HEK293 (cell line): ENCODE measurements around the gene ADSL.

Experiments used
- GLIS1 ChIP-seq: fragments of 450-650 bp; formaldehyde crosslinking; IDR thresholded peaks from 2 replicates; pipeline ENCODE4 v1.5.1; 2016; ENCODE audit warnings: missing biosample characterization, missing genetic modification characterization
- KLF8 ChIP-seq: fragments of 450-650 bp; formaldehyde crosslinking; IDR thresholded peaks from 2 replicates; pipeline ENCODE4 v1.5.1; 2016; ENCODE audit warnings: missing biosample characterization, missing genetic modification characterization
- MZF1 ChIP-seq: fragments of 450-650 bp; formaldehyde crosslinking; IDR thresholded peaks from 2 replicates; pipeline ENCODE4 v1.5.1; 2017; ENCODE audit warnings: missing biosample characterization, missing genetic modification characterization, borderline replicate concordance
- PRDM1 ChIP-seq: fragments of 450-650 bp; formaldehyde crosslinking; IDR thresholded peaks from 2 replicates; pipeline ENCODE4; 2016; ENCODE audit warnings: missing biosample characterization, missing genetic modification characterization
- SALL2 ChIP-seq: fragments of 450-650 bp; formaldehyde crosslinking; IDR thresholded peaks from 2 replicates; pipeline ENCODE4 v1.5.0; 2017; ENCODE audit warnings: missing biosample characterization, mild to moderate bottlenecking, missing genetic modification characterization, borderline replicate concordance
- SCRT1 ChIP-seq: fragments of 450-650 bp; formaldehyde crosslinking; IDR thresholded peaks from 2 replicates; pipeline ENCODE4 v1.5.1; 2016; ENCODE audit warnings: missing biosample characterization, missing genetic modification characterization, borderline replicate concordance
- SETDB1 ChIP-seq: IDR thresholded peaks from one replicate; pipeline ENCODE4 v1.6.1; 2017; ENCODE audit warnings: mild to moderate bottlenecking, low read length, moderate library complexity, mixed read lengths; ENCODE audit not compliant: insufficient read length
- SP7 ChIP-seq: fragments of 450-650 bp; formaldehyde crosslinking; IDR thresholded peaks from 2 replicates; pipeline ENCODE4 v1.5.1; 2016; ENCODE audit warnings: missing biosample characterization, missing genetic modification characterization
- ZNF155 ChIP-seq: fragments of 450-650 bp; formaldehyde crosslinking; IDR thresholded peaks from 2 replicates; pipeline ENCODE4 v1.5.1; 2016; ENCODE audit warnings: missing biosample characterization, missing genetic modification characterization
- ZNF175 ChIP-seq: fragments of 450-650 bp; formaldehyde crosslinking; IDR thresholded peaks from 2 replicates; pipeline ENCODE4 v1.5.1; 2016; ENCODE audit warnings: missing biosample characterization, missing genetic modification characterization
- ZNF223 ChIP-seq: fragments of 450-650 bp; formaldehyde crosslinking; IDR thresholded peaks from 2 replicates; pipeline ENCODE4 v1.5.1; 2016; ENCODE audit warnings: missing biosample characterization, missing genetic modification characterization
- ZNF239 ChIP-seq: fragments of 450-650 bp; formaldehyde crosslinking; IDR thresholded peaks from 2 replicates; pipeline ENCODE4 v1.5.1; 2016; ENCODE audit warnings: missing biosample characterization, missing genetic modification characterization
- ZNF274 ChIP-seq, 2 experiments: fragments of 200-500 bp in 1 of 2; fragments of 450-650 bp in 1 of 2; sonication (Bioruptor generic) in 1 of 2; formaldehyde crosslinking in 1 of 2; IDR thresholded peaks; 2 replicates each; pipeline versions ENCODE4 v1.5.1 to v1.6.1; 2014 to 2016; ENCODE audit warnings: borderline replicate concordance in 1 of 2, inconsistent platforms in 1 of 2, low read length in 1 of 2, missing biosample characterization in 1 of 2, missing genetic modification characterization in 1 of 2
- ZNF311 ChIP-seq: fragments of 450-650 bp; formaldehyde crosslinking; IDR thresholded peaks from 2 replicates; pipeline ENCODE4 v1.5.1; 2017; ENCODE audit warnings: missing biosample characterization, missing genetic modification characterization, borderline replicate concordance
- ZNF394 ChIP-seq: fragments of 450-650 bp; formaldehyde crosslinking; IDR thresholded peaks from 2 replicates; pipeline ENCODE4 v1.5.1; 2016; ENCODE audit warnings: missing biosample characterization, missing genetic modification characterization, mild to moderate bottlenecking, moderate library complexity, borderline replicate concordance
- ZNF423 ChIP-seq: fragments of 450-650 bp; formaldehyde crosslinking; IDR thresholded peaks from 2 replicates; pipeline ENCODE4 v1.5.1; 2016; ENCODE audit warnings: missing biosample characterization, missing genetic modification characterization
- ZNF529 ChIP-seq: fragments of 450-650 bp; formaldehyde crosslinking; IDR thresholded peaks from 2 replicates; pipeline ENCODE4 v1.5.1; 2017; ENCODE audit warnings: missing genetic modification characterization, missing biosample characterization; ENCODE audit not compliant: insufficient replicate concordance
- ZNF561 ChIP-seq: fragments of 450-650 bp; IDR thresholded peaks from 2 replicates; pipeline ENCODE4 v1.5.1; 2018; ENCODE audit warnings: missing biosample characterization, missing genetic modification characterization, borderline replicate concordance
- ZNF571 ChIP-seq: fragments of 450-650 bp; formaldehyde crosslinking; IDR thresholded peaks from 2 replicates; pipeline ENCODE4 v1.5.0; 2017; ENCODE audit warnings: missing biosample characterization, missing genetic modification characterization
- ZNF654 ChIP-seq: fragments of 450-650 bp; formaldehyde crosslinking; IDR thresholded peaks from 2 replicates; pipeline ENCODE4 v1.5.1; 2016; ENCODE audit warnings: low read depth, missing biosample characterization, missing genetic modification characterization
- ZNF785 ChIP-seq: fragments of 450-650 bp; formaldehyde crosslinking; IDR thresholded peaks from 2 replicates; pipeline ENCODE4 v1.5.1; 2016; ENCODE audit warnings: missing biosample characterization, missing genetic modification characterization
- TF ChIP-seq, protein P1 (sequence below): fragments of 450-650 bp; formaldehyde crosslinking; IDR thresholded peaks from 2 replicates; pipeline ENCODE4 v1.5.1; 2016; ENCODE audit warnings: missing biosample characterization, missing genetic modification characterization
- TF ChIP-seq, protein P2 (sequence below): fragments of 450-650 bp; formaldehyde crosslinking; IDR thresholded peaks from 2 replicates; pipeline ENCODE4 v1.5.1; 2016; ENCODE audit warnings: missing biosample characterization, missing genetic modification characterization
- TF ChIP-seq, protein P3 (sequence below): fragments of 450-650 bp; formaldehyde crosslinking; IDR thresholded peaks from 2 replicates; pipeline ENCODE4 v1.5.1; 2016; ENCODE audit warnings: missing biosample characterization, missing genetic modification characterization
- TF ChIP-seq, protein P4 (sequence below): fragments of 450-650 bp; formaldehyde crosslinking; IDR thresholded peaks from 2 replicates; pipeline ENCODE4 v1.5.1; 2016; ENCODE audit warnings: missing biosample characterization, missing genetic modification characterization, borderline replicate concordance
- TF ChIP-seq, protein P5 (sequence below): fragments of 450-650 bp; formaldehyde crosslinking; IDR thresholded peaks from 2 replicates; pipeline ENCODE4 v1.5.1; 2016; ENCODE audit warnings: missing biosample characterization, missing genetic modification characterization

ADSL gene

DNA sequence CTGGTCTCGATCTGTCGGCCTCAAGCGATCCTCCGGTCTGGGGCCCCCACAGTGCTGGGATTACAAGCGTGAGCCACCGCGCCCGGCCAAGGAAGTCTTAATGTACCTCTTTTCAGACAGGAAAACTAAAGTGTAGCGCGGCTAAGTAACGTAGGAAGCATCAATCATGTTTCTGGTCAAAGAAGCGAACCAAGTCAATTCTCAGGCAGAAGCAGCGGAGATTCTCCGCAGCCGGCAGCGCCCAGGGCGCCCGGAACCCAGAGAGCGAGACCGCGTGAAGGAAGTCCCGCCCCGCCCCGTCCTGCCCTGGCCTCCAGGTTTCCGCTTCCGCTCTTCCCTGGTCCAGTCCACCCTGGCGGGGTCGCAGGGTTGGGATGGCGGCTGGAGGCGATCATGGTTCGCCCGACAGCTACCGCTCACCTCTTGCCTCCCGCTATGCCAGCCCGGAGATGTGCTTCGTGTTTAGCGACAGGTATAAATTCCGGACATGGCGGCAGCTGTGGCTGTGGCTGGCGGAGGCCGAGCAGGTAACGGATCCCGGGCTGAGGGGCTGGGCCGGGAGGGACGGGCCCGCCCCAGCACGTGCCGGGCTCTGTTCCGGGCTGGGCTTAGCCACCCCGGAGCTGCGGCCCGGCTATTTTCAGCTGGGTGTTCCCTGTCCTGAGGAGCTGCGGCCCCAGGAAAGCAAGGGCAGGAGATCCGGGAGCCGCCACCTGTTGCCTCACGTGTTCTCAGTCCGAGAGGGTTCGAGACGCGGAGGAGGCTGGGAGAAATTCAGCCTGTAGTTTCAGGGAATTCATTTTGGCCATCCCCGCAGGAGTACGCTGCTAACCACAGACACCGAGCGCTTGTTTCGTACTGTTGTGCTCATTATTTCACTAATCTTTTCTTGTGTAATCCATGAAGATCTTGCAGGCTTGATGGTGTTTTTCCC, at the start of gene ADSL (continued):
- TF ChIP-seq SALL2 (no peak), PRDM1 (tag by site-specific recombination) (no peak), ZNF529 (tag by site-specific recombination) (no peak), KLF8 (tag by site-specific recombination) (peak; percentile 100), ZNF423 (tag by site-specific recombination) (no peak), ZNF785 (tag by site-specific recombination) (no peak), SP7 (tag by site-specific recombination) (peak; percentile 90), GLIS1 (tag by site-specific recombination) (peak; percentile 63), SETDB1 (no peak), ZNF274 (IDR thresholded peaks at IDR 0.05; ENCODE audit: low read length) (no peak), ZNF274 (tag by site-specific recombination; IDR thresholded peaks at IDR 0.05; ENCODE audit: borderline replicate concordance) (no peak), ZNF155 (tag by site-specific recombination) (no peak), ZNF561 (peak; percentile 67; the same call in 1 of the 2 replicates), SCRT1 (tag by site-specific recombination) (peak; percentile 94), ZNF175 (tag by site-specific recombination) (no peak), ZNF654 (no peak), MZF1 (tag by site-specific recombination) (no peak), ZNF571 (tag by site-specific recombination) (no peak), ZNF223 (tag by site-specific recombination) (no peak), ZNF394 (tag by site-specific recombination) (no peak; the same call in 1 of the 2 replicates), ZNF311 (no peak), ZNF239 (tag by site-specific recombination) (no peak)
- TF ChIP-seq, protein P1, sequence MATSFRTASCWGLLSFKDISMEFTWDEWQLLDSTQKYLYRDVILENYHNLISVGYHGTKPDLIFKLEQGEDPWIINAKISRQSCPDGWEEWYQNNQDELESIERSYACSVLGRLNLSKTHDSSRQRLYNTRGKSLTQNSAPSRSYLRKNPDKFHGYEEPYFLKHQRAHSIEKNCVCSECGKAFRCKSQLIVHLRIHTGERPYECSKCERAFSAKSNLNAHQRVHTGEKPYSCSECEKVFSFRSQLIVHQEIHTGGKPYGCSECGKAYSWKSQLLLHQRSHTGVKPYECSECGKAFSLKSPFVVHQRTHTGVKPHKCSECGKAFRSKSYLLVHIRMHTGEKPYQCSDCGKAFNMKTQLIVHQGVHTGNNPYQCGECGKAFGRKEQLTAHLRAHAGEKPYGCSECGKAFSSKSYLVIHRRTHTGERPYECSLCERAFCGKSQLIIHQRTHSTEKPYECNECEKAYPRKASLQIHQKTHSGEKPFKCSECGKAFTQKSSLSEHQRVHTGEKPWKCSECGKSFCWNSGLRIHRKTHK = no peak
- TF ChIP-seq, protein P2, sequence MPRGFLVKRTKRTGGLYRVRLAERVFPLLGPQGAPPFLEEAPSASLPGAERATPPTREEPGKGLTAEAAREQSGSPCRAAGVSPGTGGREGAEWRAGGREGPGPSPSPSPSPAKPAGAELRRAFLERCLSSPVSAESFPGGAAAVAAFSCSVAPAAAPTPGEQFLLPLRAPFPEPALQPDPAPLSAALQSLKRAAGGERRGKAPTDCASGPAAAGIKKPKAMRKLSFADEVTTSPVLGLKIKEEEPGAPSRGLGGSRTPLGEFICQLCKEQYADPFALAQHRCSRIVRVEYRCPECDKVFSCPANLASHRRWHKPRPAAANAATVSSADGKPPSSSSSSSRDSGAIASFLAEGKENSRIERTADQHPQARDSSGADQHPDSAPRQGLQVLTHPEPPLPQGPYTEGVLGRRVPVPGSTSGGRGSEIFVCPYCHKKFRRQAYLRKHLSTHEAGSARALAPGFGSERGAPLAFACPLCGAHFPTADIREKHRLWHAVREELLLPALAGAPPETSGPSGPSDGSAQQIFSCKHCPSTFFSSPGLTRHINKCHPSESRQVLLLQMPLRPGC (tag by site-specific recombination) = peak; percentile 70; the same call in 1 of the 2 replicates
- TF ChIP-seq, protein P3, sequence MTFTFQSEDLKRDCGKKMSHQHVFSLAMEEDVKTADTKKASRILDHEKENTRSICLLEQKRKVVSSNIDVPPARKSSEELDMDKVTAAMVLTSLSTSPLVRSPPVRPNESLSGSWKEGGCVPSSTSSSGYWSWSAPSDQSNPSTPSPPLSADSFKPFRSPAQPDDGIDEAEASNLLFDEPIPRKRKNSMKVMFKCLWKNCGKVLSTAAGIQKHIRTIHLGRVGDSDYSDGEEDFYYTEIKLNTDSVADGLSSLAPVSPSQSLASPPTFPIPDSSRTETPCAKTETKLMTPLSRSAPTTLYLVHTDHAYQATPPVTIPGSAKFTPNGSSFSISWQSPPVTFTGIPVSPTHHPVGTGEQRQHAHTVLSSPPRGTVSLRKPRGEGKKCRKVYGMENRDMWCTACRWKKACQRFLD (tag by site-specific recombination) = no peak
- TF ChIP-seq, protein P4, sequence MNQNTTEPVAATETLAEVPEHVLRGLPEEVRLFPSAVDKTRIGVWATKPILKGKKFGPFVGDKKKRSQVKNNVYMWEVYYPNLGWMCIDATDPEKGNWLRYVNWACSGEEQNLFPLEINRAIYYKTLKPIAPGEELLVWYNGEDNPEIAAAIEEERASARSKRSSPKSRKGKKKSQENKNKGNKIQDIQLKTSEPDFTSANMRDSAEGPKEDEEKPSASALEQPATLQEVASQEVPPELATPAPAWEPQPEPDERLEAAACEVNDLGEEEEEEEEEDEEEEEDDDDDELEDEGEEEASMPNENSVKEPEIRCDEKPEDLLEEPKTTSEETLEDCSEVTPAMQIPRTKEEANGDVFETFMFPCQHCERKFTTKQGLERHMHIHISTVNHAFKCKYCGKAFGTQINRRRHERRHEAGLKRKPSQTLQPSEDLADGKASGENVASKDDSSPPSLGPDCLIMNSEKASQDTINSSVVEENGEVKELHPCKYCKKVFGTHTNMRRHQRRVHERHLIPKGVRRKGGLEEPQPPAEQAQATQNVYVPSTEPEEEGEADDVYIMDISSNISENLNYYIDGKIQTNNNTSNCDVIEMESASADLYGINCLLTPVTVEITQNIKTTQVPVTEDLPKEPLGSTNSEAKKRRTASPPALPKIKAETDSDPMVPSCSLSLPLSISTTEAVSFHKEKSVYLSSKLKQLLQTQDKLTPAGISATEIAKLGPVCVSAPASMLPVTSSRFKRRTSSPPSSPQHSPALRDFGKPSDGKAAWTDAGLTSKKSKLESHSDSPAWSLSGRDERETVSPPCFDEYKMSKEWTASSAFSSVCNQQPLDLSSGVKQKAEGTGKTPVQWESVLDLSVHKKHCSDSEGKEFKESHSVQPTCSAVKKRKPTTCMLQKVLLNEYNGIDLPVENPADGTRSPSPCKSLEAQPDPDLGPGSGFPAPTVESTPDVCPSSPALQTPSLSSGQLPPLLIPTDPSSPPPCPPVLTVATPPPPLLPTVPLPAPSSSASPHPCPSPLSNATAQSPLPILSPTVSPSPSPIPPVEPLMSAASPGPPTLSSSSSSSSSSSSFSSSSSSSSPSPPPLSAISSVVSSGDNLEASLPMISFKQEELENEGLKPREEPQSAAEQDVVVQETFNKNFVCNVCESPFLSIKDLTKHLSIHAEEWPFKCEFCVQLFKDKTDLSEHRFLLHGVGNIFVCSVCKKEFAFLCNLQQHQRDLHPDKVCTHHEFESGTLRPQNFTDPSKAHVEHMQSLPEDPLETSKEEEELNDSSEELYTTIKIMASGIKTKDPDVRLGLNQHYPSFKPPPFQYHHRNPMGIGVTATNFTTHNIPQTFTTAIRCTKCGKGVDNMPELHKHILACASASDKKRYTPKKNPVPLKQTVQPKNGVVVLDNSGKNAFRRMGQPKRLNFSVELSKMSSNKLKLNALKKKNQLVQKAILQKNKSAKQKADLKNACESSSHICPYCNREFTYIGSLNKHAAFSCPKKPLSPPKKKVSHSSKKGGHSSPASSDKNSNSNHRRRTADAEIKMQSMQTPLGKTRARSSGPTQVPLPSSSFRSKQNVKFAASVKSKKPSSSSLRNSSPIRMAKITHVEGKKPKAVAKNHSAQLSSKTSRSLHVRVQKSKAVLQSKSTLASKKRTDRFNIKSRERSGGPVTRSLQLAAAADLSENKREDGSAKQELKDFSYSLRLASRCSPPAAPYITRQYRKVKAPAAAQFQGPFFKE (tag by site-specific recombination) = no peak
- TF ChIP-seq, protein P5, sequence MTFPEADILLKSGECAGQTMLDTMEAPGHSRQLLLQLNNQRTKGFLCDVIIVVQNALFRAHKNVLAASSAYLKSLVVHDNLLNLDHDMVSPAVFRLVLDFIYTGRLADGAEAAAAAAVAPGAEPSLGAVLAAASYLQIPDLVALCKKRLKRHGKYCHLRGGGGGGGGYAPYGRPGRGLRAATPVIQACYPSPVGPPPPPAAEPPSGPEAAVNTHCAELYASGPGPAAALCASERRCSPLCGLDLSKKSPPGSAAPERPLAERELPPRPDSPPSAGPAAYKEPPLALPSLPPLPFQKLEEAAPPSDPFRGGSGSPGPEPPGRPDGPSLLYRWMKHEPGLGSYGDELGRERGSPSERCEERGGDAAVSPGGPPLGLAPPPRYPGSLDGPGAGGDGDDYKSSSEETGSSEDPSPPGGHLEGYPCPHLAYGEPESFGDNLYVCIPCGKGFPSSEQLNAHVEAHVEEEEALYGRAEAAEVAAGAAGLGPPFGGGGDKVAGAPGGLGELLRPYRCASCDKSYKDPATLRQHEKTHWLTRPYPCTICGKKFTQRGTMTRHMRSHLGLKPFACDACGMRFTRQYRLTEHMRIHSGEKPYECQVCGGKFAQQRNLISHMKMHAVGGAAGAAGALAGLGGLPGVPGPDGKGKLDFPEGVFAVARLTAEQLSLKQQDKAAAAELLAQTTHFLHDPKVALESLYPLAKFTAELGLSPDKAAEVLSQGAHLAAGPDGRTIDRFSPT (tag by site-specific recombination) = no peak
